Measurements from ENCODE around the gene SMARCD2. TPM values are rescaled to one million over a fixed set of nuclear protein-coding genes. Genes with fewer than 3 reads are reported as not detected.
"Not testable (repeated sequence)": the region's sequence is repeated elsewhere in the genome, so short reads cannot be mapped to it uniquely, and the experiment has no call there.

The SMARCD2 gene
- polyA plus RNA-seq (2013, experiment 1 of 2) = 48.4 TPM
- 49.7 TPM for polyA plus RNA-seq (2013, experiment 2 of 2)

- Histone ChIP-seq H3K4me1 (ENCODE audit: insufficient read depth, low read length) (peaks cover 21% of the 10 kb centered on the region), H3K27me3 (ENCODE audit: insufficient read depth, low read length) (peaks cover 27% of the 10 kb centered on the region)
Observed at GRCh38 chr17:63842540-63843386, at the start of gene SMARCD2. TSS of gene SMARCD2 (minus strand) at chr17:63842685. CDS start at chr17:63842674, 11 bp downstream.

GRCh38 chr17:63889026-63889848 is 46.8 kb upstream of the SMARCD2 start:
- not testable (repeated sequence) for H3K4me1 ChIP-seq (ENCODE audit: insufficient read depth, low read length); H3K27ac ChIP-seq (ENCODE audit: low read depth, low read length); H3K9me3 ChIP-seq (ENCODE audit: insufficient read depth, low read depth, low read length); H3K4me3 ChIP-seq (ENCODE audit: low read length); H3K9ac ChIP-seq (ENCODE audit: low read depth, low read length); H3K36me3 ChIP-seq (ENCODE audit: insufficient read depth, low read length); H3K27me3 ChIP-seq (ENCODE audit: insufficient read depth, low read length)
- 59% methylated on average over 13 of the region's 13 CpGs for WGBS

More at GRCh38 chr17:63842540-63843386, at the start of gene SMARCD2:
- Histone ChIP-seq H3K36me3 (ENCODE audit: insufficient read depth, low read length) (no peaks in the 10 kb centered on the region), H3K9me3 (ENCODE audit: insufficient read depth, low read depth, low read length) (no peaks in the 10 kb centered on the region), H3K9ac (ENCODE audit: low read depth, low read length) (peak within 1 kb of the TSS; percentile 81), H3K4me3 (ENCODE audit: low read length) (peak within 1 kb of the TSS; percentile 85), H3K27ac (ENCODE audit: low read depth, low read length) (peak within 1 kb of the TSS; percentile 70)
- WGBS = under 1% methylated on average over 92 of the region's 92 CpGs

GRCh38 chr17:63885119-63885518 is 42.6 kb upstream of the SMARCD2 start:
- WGBS = 95% methylated on average over 11 of the region's 11 CpGs
- not testable (repeated sequence) for H3K36me3 ChIP-seq (ENCODE audit: insufficient read depth, low read length); H3K27me3 ChIP-seq (ENCODE audit: insufficient read depth, low read length); H3K9ac ChIP-seq (ENCODE audit: low read depth, low read length); H3K4me1 ChIP-seq (ENCODE audit: insufficient read depth, low read length); H3K27ac ChIP-seq (ENCODE audit: low read depth, low read length); H3K9me3 ChIP-seq (ENCODE audit: insufficient read depth, low read depth, low read length); H3K4me3 ChIP-seq (ENCODE audit: low read length)

DNA sequence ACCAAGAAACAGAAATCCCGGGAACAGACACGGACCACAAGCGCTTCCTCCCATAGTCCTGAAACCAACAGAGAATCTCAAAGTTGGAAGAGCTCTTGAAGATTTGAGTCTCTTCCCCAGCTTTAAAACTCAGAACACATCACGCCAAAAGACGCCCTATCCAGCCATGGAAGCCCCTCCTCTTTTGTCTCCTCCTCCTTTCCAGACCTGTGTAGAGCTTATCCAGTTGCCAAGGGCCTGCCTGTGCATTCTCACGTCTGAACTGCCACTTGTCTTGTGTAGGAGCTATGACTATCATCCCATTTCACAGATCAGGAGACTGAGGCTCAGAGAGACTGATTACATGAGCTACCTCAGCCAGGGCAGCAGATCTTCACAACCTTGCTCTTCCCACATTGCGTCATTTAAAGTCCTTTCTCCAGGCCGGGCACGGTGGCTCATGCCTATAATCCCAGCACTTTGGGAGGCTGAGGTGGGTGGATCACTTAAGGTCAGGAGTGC is 40.2 kb upstream of the SMARCD2 start:
- not testable (repeated sequence) for H3K27me3 ChIP-seq (ENCODE audit: insufficient read depth, low read length); H3K4me3 ChIP-seq (ENCODE audit: low read length); H3K36me3 ChIP-seq (ENCODE audit: insufficient read depth, low read length); H3K9me3 ChIP-seq (ENCODE audit: insufficient read depth, low read depth, low read length); H3K4me1 ChIP-seq (ENCODE audit: insufficient read depth, low read length); H3K9ac ChIP-seq (ENCODE audit: low read depth, low read length); H3K27ac ChIP-seq (ENCODE audit: low read depth, low read length)
- 87% methylated on average over 9 of the region's 9 CpGs for WGBS

DNA sequence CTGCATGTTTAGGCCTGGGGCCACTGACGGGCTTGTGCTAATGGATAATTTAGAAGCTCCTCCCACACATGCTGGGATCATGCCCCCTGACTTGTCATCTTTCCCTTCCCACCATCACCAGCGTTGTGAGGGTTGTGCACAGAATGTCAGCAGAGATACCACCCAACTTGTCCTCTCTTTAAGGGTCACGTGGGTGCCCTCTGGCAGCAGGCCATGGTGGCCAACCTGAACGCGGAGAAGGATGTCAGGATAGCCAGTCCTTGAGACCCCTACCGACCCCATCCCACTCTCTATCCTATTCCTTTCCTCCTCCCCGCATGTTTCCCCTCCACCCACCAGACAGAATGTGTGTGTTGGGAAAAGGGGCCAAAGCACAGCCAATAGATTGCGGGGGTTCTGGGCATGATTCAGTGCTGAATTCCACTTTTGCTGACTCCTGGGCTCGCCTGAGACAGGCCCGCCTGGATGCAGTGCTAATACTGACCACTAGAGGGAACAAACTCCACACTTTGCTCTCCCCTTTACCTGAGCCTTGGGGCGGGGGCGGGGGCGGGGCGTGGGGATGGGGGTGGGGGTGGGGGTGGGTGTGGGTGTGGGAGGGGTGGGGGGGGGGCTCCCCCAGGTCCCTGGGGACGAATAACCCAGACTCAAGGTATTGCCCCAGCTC is 39.6 kb upstream of the SMARCD2 start, which contains the start of gene GH2:
Gene GH2, minus strand, starts transcription at position 10 of the 667 bp plus-strand sequence. CDS start 143 bp downstream, outside the sequence.
- Histone ChIP-seq H3K4me3 (ENCODE audit: low read length) (no peak within 1 kb of the TSS), H3K4me1 (ENCODE audit: insufficient read depth, low read length) (peaks cover 5% of the 10 kb centered on the region; the same call in 1 of the 2 replicates), H3K36me3 (ENCODE audit: insufficient read depth, low read length) (no peaks in the 10 kb centered on the region), H3K9me3 (ENCODE audit: insufficient read depth, low read depth, low read length) (no peaks in the 10 kb centered on the region), H3K9ac (ENCODE audit: low read depth, low read length) (peak within 1 kb of the TSS; percentile 7; the same call in 1 of the 2 replicates), H3K27ac (ENCODE audit: low read depth, low read length) (no peak within 1 kb of the TSS; the same call in 1 of the 2 replicates), H3K27me3 (ENCODE audit: insufficient read depth, low read length) (no peaks in the 10 kb centered on the region)
- 62% methylated on average over 9 of the region's 15 CpGs for WGBS

- not testable (repeated sequence) for H3K4me3 ChIP-seq (ENCODE audit: low read length); H3K27ac ChIP-seq (ENCODE audit: low read depth, low read length); H3K36me3 ChIP-seq (ENCODE audit: insufficient read depth, low read length); H3K9me3 ChIP-seq (ENCODE audit: insufficient read depth, low read depth, low read length); H3K4me1 ChIP-seq (ENCODE audit: insufficient read depth, low read length); H3K27me3 ChIP-seq (ENCODE audit: insufficient read depth, low read length)
- WGBS = 60% methylated on average over 11 of the region's 11 CpGs
- peak overlapping the region; percentile 7; the same call in 1 of the 2 replicates for H3K9ac ChIP-seq (ENCODE audit: low read depth, low read length)
Observed at GRCh38 chr17:63881337-63881736, 38.9 kb upstream of the SMARCD2 start.

- peaks cover 5% of the 10 kb centered on the region; the same call in 1 of the 2 replicates for H3K4me1 ChIP-seq (ENCODE audit: insufficient read depth, low read length)
- 92% methylated on average over 12 of the region's 12 CpGs for WGBS
- H3K27ac ChIP-seq (ENCODE audit: low read depth, low read length) = no peak overlapping the region
- H3K27me3 ChIP-seq (ENCODE audit: insufficient read depth, low read length) = no peaks in the 10 kb centered on the region
- no peaks in the 10 kb centered on the region for H3K9me3 ChIP-seq (ENCODE audit: insufficient read depth, low read depth, low read length)
- no peak overlapping the region for H3K9ac ChIP-seq (ENCODE audit: low read depth, low read length)
- no peaks in the 10 kb centered on the region for H3K36me3 ChIP-seq (ENCODE audit: insufficient read depth, low read length)
- H3K4me3 ChIP-seq (ENCODE audit: low read length) = no peak overlapping the region
Observed at GRCh38 chr17:63880706-63881105, 38.2 kb upstream of the SMARCD2 start.

GRCh38 chr17:63878413-63878812 is 35.9 kb upstream of the SMARCD2 start:
- H3K4me3 ChIP-seq (ENCODE audit: low read length); H3K9ac ChIP-seq (ENCODE audit: low read depth, low read length); H3K36me3 ChIP-seq (ENCODE audit: insufficient read depth, low read length); H3K4me1 ChIP-seq (ENCODE audit: insufficient read depth, low read length); H3K27ac ChIP-seq (ENCODE audit: low read depth, low read length); H3K27me3 ChIP-seq (ENCODE audit: insufficient read depth, low read length); H3K9me3 ChIP-seq (ENCODE audit: insufficient read depth, low read depth, low read length): not testable (repeated sequence)
- WGBS = 93% methylated on average over 9 of the region's 9 CpGs

DNA sequence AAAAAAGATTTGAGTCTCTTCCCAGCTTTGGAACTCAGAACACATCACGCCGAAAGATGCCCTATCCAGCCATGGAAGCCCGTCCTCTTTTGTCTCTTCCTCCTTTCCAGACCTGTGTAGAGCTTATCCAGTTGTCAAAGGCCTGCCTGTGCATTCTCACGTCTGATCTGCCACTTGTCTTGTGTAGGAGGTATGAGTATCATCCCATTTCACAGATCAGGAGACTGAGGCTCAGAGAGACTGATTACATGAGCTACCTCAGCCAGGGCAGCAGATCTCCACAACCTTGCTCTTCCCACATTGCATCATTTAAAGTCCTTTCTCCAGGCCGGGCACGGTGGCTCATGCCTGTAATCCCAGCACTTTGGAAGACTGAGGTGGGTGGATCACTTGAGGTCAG is 32.2 kb upstream of the SMARCD2 start:
- H3K36me3 ChIP-seq (ENCODE audit: insufficient read depth, low read length); H3K27ac ChIP-seq (ENCODE audit: low read depth, low read length); H3K4me3 ChIP-seq (ENCODE audit: low read length); H3K27me3 ChIP-seq (ENCODE audit: insufficient read depth, low read length); H3K4me1 ChIP-seq (ENCODE audit: insufficient read depth, low read length); H3K9me3 ChIP-seq (ENCODE audit: insufficient read depth, low read depth, low read length); H3K9ac ChIP-seq (ENCODE audit: low read depth, low read length): not testable (repeated sequence)
- WGBS = 90% methylated on average over 6 of the region's 6 CpGs

DNA sequence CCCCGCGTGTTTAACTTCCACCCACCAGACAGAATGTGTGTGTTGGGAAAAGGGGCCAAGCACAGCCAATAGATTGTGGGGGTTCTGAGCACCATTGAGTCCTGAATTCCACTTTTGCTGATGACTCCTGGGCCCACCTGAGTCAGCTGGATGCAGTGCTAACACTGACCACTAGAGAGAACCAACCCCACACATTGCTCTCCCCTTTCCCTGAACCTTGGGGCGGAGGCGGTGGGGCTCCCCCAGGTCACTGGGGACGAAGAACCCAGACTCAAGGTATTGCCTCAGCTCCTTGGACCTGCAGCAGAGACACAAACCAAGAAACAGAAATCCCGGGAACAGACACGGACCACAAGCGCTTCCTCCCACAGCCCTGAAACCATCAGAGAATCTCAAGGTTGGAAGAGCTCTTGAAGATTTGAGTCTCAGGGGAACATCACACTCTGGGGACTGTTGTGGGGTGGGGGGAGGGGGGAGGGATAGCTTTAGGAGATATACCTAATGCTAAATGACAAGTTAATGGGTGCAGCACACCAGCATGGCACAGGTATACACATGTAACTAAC is 31.7 kb upstream of the SMARCD2 start:
- H3K27me3 ChIP-seq (ENCODE audit: insufficient read depth, low read length); H3K4me3 ChIP-seq (ENCODE audit: low read length); H3K27ac ChIP-seq (ENCODE audit: low read depth, low read length); H3K4me1 ChIP-seq (ENCODE audit: insufficient read depth, low read length); H3K9ac ChIP-seq (ENCODE audit: low read depth, low read length); H3K9me3 ChIP-seq (ENCODE audit: insufficient read depth, low read depth, low read length); H3K36me3 ChIP-seq (ENCODE audit: insufficient read depth, low read length): not testable (repeated sequence)
- WGBS = 78% methylated on average over 6 of the region's 8 CpGs

All from HUES64 (cell line).